Measurements from ENCODE around the gene PTPN4. TPM values are rescaled to one million over a fixed set of nuclear protein-coding genes. Genes with fewer than 3 reads are reported as not detected.
"Not testable (repeated sequence)": the region's sequence is repeated elsewhere in the genome, so short reads cannot be mapped to it uniquely, and the experiment has no call there.

Gene PTPN4
- total RNA-seq, 1 experiment from 2014 or later, result 10.1 TPM

DNA sequence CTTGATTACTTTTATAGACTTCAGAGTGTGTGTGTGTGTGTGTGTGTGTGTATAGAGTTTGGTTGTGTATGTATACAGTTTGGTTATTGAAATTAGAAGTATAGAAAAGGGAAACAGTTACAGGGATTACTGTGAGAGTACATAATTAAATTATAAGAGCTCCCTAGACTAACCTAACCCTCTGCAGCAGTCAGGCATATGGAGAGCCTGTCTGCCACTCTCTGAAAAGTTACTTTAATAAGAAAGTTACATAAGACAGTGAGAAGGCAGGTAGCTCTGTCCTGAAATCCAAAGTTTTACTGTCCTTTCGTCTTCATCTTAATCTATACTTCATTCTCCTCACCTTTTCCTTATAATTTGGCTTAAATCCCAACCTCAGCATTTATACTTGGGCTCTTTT lies 181.7 kb downstream of the PTPN4 start:
- DNase-seq (ENCODE audit: low read depth), result no peak

DNA sequence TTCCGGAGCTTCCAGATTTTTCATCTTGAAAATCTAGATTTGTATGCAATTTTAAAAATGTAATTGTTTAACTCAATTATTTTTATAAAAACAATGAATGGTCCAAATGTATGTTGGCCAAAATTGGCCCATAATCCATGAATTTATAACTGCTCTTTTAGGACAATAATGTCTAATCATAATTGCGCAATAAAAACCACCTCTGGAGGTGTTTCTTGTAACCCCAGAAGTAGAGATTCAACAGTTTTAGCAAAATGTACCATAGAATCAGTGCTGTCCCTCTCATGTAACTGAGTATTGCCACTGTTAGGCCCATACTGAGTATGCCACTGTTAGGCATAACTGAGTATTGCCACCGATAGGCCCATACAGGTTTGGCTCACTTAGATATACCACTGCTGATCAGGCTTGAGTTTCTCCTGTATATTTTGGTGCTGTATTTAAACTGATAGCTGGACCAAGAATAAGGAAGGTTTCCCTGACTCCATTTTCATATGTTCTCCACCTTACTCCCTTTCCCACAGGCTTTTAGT lies 182.3 kb downstream of the PTPN4 start:
- DNase-seq (ENCODE audit: low read depth), result no peak

DNA sequence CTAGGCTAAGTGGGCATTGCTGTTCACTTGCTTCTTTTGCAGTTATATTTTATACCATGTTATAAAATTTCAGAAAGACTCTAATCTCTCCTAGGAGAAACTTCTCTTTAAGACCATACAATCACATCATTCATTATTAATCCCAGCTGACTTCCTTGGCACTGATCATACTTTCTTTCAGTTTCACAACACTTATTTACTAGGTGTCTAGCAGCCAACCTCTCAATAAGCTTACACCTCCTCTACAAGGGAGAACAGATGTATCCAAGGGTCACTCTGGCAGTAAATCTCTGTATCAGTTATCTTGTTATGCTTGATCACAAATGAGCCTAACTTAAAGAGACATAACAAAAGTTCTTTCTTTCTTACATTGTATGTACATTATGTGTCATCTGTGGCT lies 183.3 kb downstream of the PTPN4 start:
- no peak for DNase-seq (ENCODE audit: low read depth)

DNA sequence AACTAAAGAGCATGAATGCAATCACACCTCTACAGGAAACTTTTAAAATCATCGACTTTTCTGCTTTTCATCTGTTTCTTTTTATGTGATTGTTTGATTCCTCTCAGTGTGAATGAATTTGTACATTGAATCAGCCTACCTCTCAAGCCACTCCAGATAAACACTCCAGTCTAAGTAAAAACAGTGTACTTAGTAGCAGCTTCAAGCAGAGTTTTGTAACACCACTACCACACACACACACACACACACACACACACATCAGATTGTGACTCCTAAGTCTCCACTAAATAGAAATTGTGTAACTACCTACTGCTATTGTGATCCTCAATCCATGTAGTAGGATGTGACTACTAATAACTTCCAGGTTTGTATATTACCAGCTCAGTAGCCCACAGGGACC lies 187.8 kb downstream of the PTPN4 start:
- DNase-seq (ENCODE audit: low read depth), result no peak

DNA sequence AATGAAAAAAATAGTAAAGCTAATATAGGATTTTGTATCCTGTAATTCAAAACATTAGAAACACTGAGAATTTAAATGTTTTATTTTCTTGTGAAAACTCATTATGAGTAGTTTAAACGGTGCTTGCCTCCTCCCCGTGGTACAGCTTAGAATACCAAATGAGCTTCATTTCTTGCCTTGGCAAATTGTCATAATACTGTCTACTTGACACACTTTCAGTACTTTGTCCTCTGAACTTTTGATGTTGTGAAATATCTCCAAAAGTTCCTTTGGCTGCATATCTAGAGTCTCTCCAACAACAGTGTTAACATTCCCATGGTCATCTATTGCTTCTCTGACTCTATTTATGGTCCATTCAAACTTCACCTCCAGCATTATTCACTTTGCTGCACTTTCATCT lies 191.2 kb downstream of the PTPN4 start:
- DNase-seq (ENCODE audit: low read depth), result no peak

DNA sequence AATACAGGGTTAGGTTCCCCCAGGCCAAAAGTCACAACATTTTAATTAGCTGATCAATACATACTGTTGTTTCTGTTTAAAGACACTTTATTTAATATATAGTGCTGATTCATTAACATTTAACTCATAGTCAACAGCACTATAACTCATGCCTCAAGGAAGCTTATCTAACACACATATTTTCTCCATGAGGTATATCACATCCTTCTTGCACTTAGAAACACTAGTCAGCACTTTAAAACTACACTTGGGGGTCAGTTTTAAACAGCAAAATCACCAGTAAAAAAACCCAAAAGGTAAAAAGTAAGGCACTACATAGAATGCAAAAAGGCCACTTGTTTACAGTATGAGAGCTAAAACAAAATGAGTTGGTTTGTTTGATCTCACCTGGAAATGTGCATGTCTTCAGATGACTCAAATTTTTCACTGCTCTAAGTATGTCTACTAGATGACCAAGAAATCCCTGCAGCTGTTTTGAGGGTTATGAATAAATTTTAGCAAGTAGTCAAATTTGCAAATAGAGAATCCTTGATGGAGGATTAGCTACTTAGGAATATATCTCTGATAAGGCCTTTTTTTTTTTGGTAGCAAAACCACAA lies 199.0 kb downstream of the PTPN4 start:
- peak; percentile 1 for DNase-seq (ENCODE audit: low read depth)

DNA sequence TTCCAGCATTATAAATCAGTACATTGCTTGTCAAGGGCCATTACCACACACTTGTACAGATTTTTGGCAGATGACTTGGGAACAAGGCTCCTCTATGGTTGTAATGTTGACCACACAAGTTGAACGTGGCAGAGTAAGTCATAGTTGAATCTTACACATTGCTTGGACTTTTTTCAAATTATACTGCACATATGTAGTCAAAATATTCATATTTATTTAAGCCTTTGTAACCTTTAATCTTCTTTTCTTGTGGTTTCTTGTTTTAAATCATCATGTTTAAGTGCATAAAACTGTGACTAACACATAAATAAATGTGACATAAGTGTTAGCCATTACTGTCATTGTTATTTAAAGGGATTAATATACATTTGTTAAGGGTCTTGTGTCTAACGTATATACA lies 201.1 kb downstream of the PTPN4 start:
- peak; percentile 9 for DNase-seq (ENCODE audit: low read depth)

DNA sequence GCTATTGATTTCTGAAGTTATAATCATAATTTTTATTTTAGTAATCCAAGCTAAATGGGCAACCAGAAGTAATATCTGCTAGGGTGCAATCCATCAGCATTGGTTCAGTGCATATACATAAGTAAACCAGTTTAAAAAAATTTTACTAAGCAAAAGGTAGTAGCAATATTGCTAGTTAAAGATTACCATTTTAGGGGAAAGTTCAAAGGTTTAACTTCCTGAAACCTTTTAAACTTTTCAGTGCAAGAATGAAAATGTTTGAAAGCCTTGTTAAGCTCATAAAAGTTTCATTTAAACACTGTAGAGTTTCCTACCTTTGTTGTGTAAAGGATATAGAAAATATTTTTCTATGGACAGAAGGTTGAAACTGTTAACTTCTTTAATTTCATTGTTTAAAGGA lies 222.2 kb downstream of the PTPN4 start:
- DNase-seq (ENCODE audit: low read depth), result no peak

DNA sequence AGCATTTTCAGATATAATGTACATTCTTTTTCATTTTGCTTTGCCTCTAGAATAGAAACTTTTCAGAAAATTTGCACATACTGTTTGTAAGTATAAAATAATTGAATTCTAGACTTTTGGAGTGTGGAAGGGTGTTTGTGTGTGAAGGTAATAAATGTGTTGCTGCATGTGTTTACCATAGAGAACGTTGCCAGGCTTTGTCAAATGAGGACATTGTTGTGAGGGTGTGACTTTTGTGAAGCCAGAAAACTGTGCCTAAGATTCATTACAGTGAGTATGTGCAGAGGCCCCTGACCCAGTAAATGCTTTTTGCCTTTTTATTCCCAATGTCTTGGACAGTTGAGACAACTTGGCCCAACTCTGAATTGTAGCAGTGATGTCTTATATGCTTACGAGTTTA lies 222.8 kb downstream of the PTPN4 start:
- no peak for DNase-seq (ENCODE audit: low read depth)

DNA sequence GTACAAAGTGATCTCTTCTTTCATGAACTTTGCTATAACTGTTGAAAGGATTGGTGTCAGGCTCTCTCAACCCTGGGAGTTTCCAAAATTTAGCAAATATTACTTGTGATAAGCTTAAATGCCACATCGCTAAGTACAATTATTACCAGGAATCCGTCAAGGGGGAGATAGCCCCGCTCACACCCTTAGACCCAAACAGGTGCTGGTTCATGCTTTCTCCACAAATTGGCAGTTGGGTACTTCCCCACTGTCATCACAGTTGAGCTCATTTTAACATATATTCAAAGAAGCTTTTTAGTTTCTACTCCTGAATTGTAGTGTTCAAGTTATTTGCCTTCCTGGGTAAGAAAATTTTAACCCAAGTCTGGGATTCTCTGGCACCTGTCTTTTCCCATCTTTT lies 223.4 kb downstream of the PTPN4 start:
- DNase-seq (ENCODE audit: low read depth), result no peak

DNA sequence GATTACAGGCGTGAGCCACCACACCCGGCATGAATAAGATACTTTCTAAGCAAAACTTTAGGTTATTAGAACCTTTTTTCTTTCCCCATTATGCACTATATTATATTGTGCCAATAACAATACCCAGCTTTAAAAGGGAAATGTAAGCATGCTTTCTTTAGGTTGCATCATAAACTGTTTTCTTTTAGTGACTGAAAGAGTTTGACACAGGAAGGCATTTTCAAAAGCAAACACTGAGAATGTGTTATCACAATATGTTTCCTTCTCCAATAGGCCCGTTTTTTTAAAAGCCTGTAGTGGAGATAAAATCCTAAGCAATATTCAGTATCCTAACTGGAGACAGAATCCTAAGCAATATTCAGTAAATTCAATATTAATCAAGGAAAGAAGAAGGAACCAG lies 236.4 kb downstream of the PTPN4 start:
- DNase-seq (ENCODE audit: low read depth), result no peak

DNA sequence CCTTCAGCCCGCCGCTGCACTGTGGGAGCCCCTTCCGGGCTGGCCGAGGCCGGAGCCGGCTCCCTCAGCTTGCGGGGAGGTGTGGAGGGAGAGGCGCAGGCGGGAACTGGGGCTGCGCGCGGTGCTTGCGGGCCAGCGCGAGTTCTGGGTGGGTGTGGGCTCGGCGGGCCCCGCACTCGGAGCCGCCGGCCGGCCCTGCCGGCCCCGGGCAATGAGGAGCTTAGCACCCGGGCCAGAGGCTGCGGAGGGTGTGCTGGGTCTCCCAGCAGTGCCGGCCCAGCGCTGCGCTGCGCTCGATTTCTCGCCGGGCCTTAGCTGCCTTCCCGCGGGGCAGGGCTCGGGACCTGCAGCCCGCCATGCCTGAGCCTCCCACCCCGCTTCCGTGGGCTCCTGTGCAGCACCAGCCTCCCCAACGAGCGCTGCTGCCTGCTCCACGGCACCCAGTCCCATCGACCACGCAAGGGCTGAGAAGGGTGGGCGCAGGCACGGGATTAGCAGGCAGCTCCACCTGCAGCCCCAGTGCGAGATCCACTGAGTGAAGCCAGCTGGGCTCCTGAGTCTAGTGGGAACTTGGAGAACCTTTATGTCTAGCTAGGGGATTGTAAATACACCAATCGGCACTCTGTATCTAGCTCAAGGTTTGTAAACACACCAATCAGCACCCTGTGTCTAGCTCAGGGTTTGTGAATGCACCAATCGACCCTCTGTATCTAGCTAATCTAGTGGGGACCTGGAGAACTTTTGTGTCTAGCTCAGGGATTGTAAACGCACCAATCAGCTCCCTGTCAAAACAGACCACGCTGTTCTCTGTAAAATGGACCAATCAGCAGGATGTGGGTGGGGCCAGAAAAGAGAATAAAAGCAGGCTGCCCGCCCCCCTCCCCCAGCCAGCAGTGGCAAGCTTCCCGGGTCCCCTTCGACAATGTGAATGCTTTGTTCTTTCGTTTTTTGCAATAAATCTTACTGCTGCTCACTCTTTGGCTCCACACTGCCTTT lies 237.5 kb downstream of the PTPN4 start:
- DNase-seq (ENCODE audit: low read depth), result not testable (repeated sequence)

DNA sequence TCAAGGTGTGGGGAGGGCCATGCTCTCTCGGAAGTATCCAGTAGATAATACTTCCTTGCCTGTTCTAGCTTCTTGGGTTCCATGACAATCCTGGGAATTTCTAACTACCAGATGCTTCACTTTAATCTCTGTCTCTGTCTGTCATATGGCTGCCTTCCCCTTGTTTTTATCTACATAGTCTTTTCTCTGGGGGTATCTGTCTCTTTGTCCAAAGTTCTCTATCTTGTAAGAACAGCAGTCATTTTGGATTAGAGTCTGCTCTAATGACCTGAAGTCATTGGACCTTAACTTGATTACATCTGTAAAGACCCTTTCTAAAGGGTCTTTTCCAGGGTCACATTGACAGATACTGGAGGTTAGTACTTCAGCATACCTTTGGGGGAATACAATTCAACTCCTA lies 241.7 kb downstream of the PTPN4 start:
- no peak for DNase-seq (ENCODE audit: low read depth)

DNA sequence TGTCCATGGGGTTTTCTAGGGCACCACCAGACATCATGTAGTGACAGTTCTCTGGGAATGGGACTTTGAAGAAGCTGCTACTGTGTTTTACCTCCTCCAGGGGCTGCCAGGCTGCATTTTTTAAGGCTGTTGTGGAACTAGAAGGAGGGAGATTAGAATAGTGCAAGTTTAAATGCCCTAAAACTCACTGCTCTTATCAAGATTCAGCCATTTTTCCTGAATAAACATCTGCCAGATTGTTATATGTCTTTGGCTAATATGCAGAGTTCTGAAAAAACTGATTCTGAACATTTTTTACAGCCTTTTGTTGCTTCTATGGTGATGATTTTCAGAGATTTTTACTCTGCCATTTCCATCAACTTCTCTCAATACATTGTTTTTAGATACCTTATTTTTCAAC lies 244.5 kb downstream of the PTPN4 start:
- DNase-seq (ENCODE audit: low read depth), result no peak

DNA sequence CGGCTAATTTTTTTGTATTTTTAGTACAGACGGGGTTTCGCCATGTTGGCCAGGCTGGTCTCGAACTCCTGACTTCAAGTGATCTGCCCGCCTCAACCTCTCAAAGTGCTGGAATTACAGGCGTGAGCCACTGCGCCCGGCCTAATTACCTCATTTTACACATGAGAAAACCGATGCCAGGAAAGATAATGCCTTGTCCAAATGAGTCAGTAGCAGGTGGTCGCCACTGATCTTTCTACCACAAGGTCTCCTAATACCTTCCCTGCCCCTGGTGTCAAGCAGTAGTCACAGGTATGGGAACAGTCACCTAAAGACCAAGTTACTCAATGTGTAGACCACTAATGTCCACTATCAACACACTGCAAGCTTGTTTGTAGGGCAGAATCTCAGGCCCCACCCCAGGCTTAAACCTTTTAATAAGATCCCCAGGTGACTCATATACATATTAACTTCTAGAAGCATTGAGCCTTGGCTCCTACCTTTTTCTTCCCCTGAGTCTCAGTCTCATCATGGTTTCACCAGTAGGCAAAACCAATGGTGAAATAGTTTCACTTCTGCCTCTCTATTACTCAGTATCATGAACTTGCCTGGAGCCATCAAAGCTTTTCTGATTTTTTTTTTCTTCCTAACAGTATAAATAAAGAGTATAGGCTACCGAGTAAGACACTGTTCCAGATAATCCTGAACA lies 246.3 kb downstream of the PTPN4 start:
- peak; percentile 43 for DNase-seq (ENCODE audit: low read depth)

DNA sequence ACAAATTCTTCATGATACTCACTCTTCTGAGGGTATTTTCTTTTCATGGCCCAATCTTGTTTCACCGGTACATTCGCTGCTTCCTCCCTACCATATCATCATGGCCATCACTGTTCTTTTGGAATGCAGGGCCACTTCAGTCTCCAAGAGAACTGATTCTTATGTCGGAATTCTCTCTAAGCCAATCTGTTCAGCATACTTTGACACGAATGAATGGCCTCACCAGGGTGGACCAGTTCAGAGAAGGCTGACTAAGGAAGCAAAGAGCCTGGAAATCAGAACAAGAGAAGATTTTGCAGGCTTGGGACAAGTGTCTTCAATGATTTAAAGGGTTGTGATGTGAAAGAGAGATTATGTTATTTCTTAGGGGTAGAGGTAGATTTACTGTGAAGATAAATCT lies 248.1 kb downstream of the PTPN4 start:
- DNase-seq (ENCODE audit: low read depth), result no peak

DNA sequence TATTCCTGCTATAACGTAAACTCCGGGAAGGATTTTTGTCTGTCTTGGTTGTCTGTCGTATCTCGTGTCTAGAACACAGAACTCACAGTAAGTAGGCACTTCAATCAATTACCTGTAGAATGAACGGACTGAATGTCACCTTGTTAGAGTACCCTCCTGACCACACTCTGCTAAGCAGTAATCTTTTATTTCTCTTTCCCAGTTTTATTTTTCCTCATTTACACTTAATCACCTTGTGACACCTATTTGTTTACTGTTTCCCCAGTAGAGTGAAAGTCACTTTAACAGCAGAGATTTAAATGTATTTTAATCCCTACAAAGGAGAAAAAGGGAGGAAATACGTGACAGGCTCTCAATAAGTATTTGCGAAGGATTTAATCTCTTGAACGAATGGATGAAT lies 252.6 kb downstream of the PTPN4 start:
- no peak for DNase-seq (ENCODE audit: low read depth)

DNA sequence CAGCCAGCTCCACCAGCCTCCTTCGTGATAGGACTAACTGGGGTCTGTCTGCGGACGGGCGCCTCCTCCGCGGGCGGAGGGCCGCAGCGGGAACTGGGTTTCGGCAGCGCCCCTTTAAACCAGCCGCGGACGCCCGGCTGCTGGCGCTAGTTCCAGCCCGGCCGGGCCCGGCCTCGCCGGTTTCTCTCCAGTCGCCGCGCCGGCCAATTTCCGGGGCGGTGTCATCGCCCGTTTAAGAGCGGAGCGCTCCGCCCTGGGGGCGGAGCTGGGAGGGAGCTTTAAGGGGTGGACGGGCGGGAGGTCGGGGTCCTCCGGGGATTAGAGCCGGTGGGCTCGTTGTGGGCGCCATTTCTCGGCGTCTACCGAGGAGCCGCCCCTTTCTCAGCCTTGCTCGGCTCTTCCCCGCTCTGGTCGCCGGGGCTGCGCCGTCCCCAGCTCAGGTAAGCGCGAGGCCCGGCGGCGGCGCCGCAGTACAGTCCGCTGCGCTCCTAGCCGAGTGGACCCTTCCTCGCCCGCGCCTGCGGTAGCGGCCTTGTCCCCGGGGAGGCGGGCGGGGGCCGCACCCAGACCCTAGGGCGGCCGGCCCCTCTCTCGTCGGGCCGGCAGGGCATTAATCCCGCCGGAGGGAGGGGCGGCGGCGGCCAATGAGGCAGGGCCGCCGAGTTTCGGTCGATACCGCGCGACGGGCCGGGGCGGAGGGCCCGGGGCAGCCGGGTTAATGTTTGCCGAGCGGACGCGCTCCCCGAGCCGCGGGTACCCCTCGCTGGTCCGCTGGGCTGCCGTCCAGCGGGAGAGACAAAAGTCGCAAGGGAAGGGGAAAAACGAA lies 253.3 kb downstream of the PTPN4 start, which contains the start of gene EPB41L5:
EPB41L5 (plus strand) TSS at position 307 of the 826 bp plus-strand sequence. CDS start 6,008 bp downstream, outside the sequence.
- DNase-seq (ENCODE audit: low read depth), result peak; percentile 86

DNA sequence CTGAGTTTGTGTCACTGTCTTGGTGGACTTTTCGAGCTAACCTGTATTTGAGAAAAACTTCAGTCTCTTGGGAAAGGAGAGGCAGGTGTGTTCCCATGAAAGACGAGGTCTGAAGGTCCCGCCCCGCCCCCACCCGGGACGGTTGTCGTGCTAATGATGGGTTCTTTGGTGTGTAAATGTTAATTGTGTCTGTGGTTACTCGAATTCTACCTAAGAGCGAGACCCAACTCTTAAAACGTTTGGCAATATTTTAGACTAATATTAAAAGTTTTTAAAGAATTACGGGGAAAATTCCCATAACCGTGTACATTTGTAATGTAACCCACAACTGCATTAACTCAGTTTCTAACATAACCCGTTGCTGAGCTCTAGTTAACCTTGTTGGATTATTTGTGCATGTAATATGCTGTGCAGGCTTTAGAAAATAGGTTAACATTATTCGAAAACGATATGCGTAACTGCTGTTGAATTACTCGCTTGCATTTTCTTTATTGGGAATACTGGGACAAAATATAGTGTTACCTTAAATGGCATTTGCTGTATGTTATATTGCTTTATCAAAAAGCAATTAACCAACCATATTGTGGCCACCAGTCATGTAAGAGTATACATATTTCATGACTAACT lies 254.0 kb downstream of the PTPN4 start:
- DNase-seq (ENCODE audit: low read depth), result no peak

DNA sequence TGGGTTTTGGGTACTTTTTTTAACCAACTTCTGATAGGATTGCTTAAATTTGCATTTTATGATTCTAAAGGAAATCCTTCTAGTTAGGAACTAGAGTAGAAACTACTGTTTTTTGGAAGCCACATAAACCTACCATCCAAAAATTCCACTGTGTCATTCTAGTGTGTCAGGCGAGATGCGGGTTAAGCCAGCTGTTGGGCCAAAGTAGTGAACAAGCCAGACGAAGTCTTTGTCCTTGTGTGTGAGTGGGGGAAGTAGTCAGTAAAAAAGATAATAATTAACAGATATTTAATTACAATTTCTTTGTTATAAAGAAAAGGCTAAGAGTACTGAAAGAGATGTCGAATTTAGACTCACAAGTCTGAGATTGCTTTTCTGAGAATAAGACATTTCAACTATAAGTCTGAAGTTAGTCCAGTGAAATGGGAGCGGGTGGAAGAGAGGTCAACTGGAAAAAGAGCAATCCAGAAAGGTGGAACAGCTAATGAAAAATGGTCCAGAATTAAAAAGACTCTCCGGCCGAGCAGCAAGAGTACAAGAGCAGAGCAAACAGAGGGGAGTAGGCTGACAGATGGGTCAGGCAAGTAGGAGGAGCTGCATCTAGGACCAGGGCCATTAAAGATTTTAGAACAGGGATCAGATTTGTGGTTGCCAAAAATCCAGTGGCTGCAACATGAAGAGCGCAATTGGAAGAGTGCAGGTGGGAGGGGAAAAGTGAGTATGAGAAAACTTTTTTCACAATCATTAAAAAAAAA lies 254.7 kb downstream of the PTPN4 start:
- DNase-seq (ENCODE audit: low read depth), result no peak

Data from M059J (cell line).